LNCAP (cell line): ENCODE results near the gene GOT2.

Experiments used
- CTCF ChIP-seq: fragments of 450-650 bp; IDR thresholded peaks from 2 replicates; pipeline ENCODE4 v1.5.1; 2017; ENCODE audit warnings: mild to moderate bottlenecking

GOT2 gene

DNA sequence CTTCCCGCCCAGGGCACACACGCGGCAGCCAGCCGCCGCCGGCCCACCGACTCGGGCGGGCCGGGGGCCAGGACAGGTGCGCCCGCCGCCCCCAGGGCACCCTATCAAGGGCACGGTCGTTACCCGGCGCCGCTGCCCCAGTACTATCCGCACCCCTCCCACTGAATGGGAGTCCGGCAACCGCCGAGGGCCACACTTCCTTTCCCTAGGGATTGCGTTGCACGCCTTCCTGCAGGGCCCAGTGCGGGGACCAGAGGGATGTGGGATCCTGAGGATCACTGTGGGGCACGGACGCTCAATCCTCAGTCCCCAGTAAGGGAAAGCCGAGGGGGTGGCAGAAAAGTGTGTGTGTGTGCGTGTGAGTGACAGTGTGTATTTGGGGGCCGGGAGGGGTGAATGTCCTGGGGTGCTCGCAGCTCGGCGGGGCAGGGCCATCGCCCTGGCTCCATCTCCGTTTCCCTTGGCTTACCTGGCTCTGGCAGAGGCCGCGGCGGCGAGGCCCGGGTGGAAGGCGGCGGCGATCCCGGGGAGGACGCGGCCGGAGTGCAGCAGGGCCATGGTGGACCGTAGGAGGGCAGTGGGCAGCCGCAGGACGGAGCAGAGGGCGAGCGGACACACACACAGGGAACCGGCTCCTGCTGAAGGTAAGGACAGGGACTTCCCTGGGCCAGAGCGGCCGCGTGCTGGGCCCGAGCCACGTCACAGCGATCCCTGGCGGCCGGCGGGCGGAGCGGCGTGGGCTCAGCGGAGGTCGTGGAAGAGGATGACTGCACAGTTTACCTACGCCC, at the start of gene GOT2:
Gene GOT2, minus strand, starts transcription at position 646 of the 788 bp plus-strand sequence. Its CDS starts 88 bp downstream, at position 558.
- TF ChIP-seq CTCF = peak; percentile 97

GRCh38 chr16:58773870-58774269, 39.8 kb upstream of the GOT2 start:
- no peak for TF ChIP-seq CTCF

GRCh38 chr16:58768145-58768544, 34.0 kb upstream of the GOT2 start:
- no peak for TF ChIP-seq CTCF

GRCh38 chr16:58767581-58767980, 33.5 kb upstream of the GOT2 start:
- no peak for TF ChIP-seq CTCF

DNA sequence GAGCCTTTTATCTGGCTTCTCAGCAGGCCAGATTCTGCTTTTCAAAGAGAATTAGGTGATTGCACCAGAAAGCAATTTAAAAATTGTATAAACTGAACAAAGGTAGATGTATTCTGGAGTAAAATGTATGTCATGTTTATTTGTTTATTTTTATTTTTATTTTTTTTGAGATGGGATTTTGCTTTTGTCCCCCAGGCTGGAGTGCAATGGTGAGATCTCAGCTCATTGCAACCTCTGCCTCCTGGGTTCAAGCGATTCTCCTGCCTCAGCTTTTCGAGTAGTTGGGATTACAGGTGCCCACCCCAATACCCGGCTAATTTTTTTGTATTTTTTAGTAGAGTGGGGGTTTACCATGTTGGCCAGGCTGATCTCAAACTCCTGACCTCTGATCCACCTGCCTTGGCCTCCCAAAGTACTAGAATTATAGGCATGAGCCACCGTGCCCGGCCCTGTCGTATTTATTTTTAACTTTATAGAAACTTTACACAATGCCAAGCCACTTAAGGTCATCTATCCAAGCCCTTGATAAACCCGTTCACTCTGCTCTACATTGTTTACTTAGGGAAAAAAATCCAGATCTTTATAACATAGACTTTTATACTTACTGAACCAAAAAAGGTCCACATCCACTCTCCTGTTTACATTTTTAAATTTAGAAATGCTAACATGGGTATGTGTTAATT, 22.7 kb upstream of the GOT2 start:
- no peak for TF ChIP-seq CTCF

GRCh38 chr16:58755989-58756649, 22.0 kb upstream of the GOT2 start:
- TF ChIP-seq CTCF = peak; percentile 84

DNA sequence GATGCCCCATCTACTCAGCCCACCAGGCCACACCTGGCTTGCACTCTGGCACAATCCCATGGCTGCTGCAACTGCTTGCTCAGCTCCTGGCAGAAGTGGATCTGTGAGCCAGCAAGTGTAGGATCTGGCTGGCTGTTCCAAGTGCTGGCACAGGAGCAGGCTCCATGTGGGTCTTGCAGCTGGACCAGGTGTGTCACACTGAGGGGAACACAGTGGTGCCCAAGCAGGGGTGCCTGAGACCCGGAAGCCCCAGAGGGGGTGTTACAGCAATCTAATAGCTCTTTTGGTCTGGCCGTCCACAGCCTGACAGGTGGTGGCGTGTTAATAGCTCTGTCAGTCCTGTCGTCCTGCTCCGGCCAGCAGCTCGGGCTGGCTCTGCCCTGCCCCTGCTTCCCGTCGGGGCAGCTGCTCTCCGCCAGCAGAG, 19.6 kb upstream of the GOT2 start:
- no peak for TF ChIP-seq CTCF
